NOMO-1 (cell line): Measurements from ENCODE around the gene RAB3B.
"Not testable (repeated sequence)": the region's sequence is repeated elsewhere in the genome, so short reads cannot be mapped to it uniquely, and the experiment has no call there.

Experiments
- DNase-seq, 2 experiments: peaks; one replicate each; lab custom pipeline; 2025; ENCODE audit not compliant: unreplicated experiment in 2 of 2; lab: John Stamatoyannopoulos, UW

RAB3B gene

GRCh38 chr1:51989582-51990477 is 670 bp downstream of the RAB3B start:
- no peak for DNase-seq

- DNase-seq = no peak
Measured at GRCh38 chr1:51988254-51988653, 2.2 kb downstream of the RAB3B start.

GRCh38 chr1:51986718-51987117 is 3.8 kb downstream of the RAB3B start:
- DNase-seq = no peak

- DNase-seq = no peak
Measured at GRCh38 chr1:51982161-51982560, 8.3 kb downstream of the RAB3B start.

GRCh38 chr1:51981555-51981954 is 8.9 kb downstream of the RAB3B start:
- no peak for DNase-seq

GRCh38 chr1:51978099-51978498 is 12.4 kb downstream of the RAB3B start:
- DNase-seq = no peak

- DNase-seq = no peak
Measured at GRCh38 chr1:51976846-51977602, 13.5 kb downstream of the RAB3B start.

GRCh38 chr1:51973587-51974474 is 16.7 kb downstream of the RAB3B start:
- DNase-seq = no peak

- DNase-seq = no peak
Measured at GRCh38 chr1:51969038-51969705, 21.3 kb downstream of the RAB3B start.

- DNase-seq = no peak
Measured at GRCh38 chr1:51968632-51969031, 21.9 kb downstream of the RAB3B start.

- not testable (repeated sequence) for DNase-seq
Measured at GRCh38 chr1:51967213-51967791, 23.2 kb downstream of the RAB3B start.

- no peak for DNase-seq
Measured at GRCh38 chr1:51966559-51966958, 23.9 kb downstream of the RAB3B start.

GRCh38 chr1:51964309-51964696 is 26.2 kb downstream of the RAB3B start:
- no peak for DNase-seq

- peak; percentile 50 to 78 for DNase-seq
Measured at GRCh38 chr1:51963592-51964308, 26.8 kb downstream of the RAB3B start.

GRCh38 chr1:51962486-51963356 is 27.8 kb downstream of the RAB3B start:
- no peak for DNase-seq

- no peak for DNase-seq
Measured at GRCh38 chr1:51961954-51962353, 28.5 kb downstream of the RAB3B start.

- no peak for DNase-seq
Measured at GRCh38 chr1:51961231-51961630, 29.3 kb downstream of the RAB3B start.

- peak; percentile 7 to 11 for DNase-seq
Measured at GRCh38 chr1:51960262-51960661, 30.2 kb downstream of the RAB3B start.
